Left lung (tissue), 10 donors: ENCODE data around the gene CHST14. TPM values are rescaled to one million over a fixed set of nuclear protein-coding genes. Genes with fewer than 3 reads are reported as not detected.

Experiments used
- ATAC-seq: fragments of 200-7000 bp; cut with Tn5 transposase; one replicate; pipeline ENCODE4 v1.9.1; 2020; ENCODE audit warnings: moderate library complexity
- DNase-seq, 4 donors: peaks; one replicate each; pipeline ENCODE4 v3.0.0-alpha.2; 2013 to 2020
- H3K27ac ChIP-seq, 2 donors: fragments of 200-600 bp; sonication (generic) in 1 of 2; one replicate each; pipeline versions ENCODE4 v1.5.0 to v1.8.0; 2020 to 2021
- H3K27me3 ChIP-seq, 2 donors: fragments of 200-600 bp; sonication (generic) in 1 of 2; one replicate each; pipeline versions ENCODE4 v1.5.0 to v1.8.0; 2020 to 2021
- H3K36me3 ChIP-seq, 2 donors: fragments of 200-600 bp; sonication (generic) in 1 of 2; one replicate each; pipeline versions ENCODE4 v1.5.0 to v1.8.0; 2020 to 2021
- H3K4me1 ChIP-seq, 2 donors: fragments of 200-600 bp; one replicate each; pipeline ENCODE4 v1.8.0; 2021
- H3K4me3 ChIP-seq, 2 donors: fragments of 200-600 bp; sonication (generic) in 1 of 2; one replicate each; pipeline versions ENCODE4 v1.5.0 to v1.8.0; 2020 to 2021; ENCODE audit warnings: mild to moderate bottlenecking in 1 of 2
- H3K9me3 ChIP-seq, 2 donors: fragments of 200-600 bp; sonication (generic) in 1 of 2; one replicate each; pipeline versions ENCODE4 v1.5.0 to v1.8.0; 2020 to 2021
- CTCF ChIP-seq, 2 donors: fragments of 200-600 bp; sonication (generic) in 1 of 2; IDR thresholded peaks; one replicate each; pipeline versions ENCODE4 v1.5.0 to v1.8.0; 2021; ENCODE audit warnings: antibody characterized with exemption in 2 of 2
- intact Hi-C, 2 donors: fragments of 100-400 bp; cut with DNase I; formaldehyde crosslinking; loops; one replicate each; pipeline versions ENCODE4 v1.11.2 to v1.14.2; 2022
- polyA plus RNA-seq, 6 donors: library from polyadenylated mRNA; unstranded; fragments of 120-200 nt; gene quantifications; one replicate each; pipeline ENCODE4 v1.2.1, GENCODE V29; 2013; ENCODE audit not compliant: insufficient read length in 6 of 6
- total RNA-seq, 2 donors: library from RNA; stranded (reverse); fragmentation: NEBNext Ultra II Directional; extraction: Animal tissue kit (Norgen Biotek cat#: 25700); gene quantifications; one replicate each; pipeline ENCODE4 v1.2.1, GENCODE V29; 2021
- donor health status: DM: no; HTN: yes; CAD: no.
- donor health status: DM: no; HTN: no; CAD: no.

Gene CHST14
- total and polyA plus RNA-seq, 8 donors, result 15.1 to 44.1 (median 37.4) TPM

GRCh38 chr15:40444736-40445135, 26.0 kb upstream of the CHST14 start:
- intact Hi-C loops, result no loop called here
- ATAC-seq (no peak), DNase-seq (no peak)
- TF ChIP-seq CTCF (IDR thresholded peaks at IDR 0.05), result no peak
- H3K36me3 ChIP-seq, result no peaks in the 10 kb centered on the region
- H3K4me1 ChIP-seq, result peaks cover 13 to 48% of the 10 kb centered on the region in 2 donors
- no peak overlapping the region for H3K4me3 ChIP-seq
- H3K9me3 ChIP-seq, result no peaks in the 10 kb centered on the region
- H3K27ac ChIP-seq, result no peak overlapping the region
- H3K27me3 ChIP-seq, result peaks cover 0 to 19% of the 10 kb centered on the region in 2 donors

- TF ChIP-seq CTCF (IDR thresholded peaks at IDR 0.05), result no peak
- H3K27ac ChIP-seq, result peak overlapping the region in 1 of 2 donors; percentile 22
- no peak for ATAC-seq
- no peaks in the 10 kb centered on the region for H3K36me3 ChIP-seq
- H3K4me1 ChIP-seq, result peaks cover 9 to 43% of the 10 kb centered on the region in 2 donors
- H3K4me3 ChIP-seq, result no peak overlapping the region
- DNase-seq, result peak in 1 of 4 donors; percentile 8
- H3K27me3 ChIP-seq, result peaks cover 0 to 12% of the 10 kb centered on the region in 2 donors
- H3K9me3 ChIP-seq, result no peaks in the 10 kb centered on the region
- intact Hi-C loops, result no loop called here
These were observed 25.3 kb upstream of the CHST14 start for GRCh38 chr15:40445421-40445922.

GRCh38 chr15:40446144-40446543, 24.6 kb upstream of the CHST14 start:
- Histone ChIP-seq H3K9me3 (no peaks in the 10 kb centered on the region), H3K27ac (peak overlapping the region in 1 of 2 donors; percentile 22), H3K4me1 (peaks cover 9 to 44% of the 10 kb centered on the region in 2 donors), H3K27me3 (peaks cover 0 to 10% of the 10 kb centered on the region in 2 donors), H3K36me3 (no peaks in the 10 kb centered on the region), H3K4me3 (no peak overlapping the region)
- intact Hi-C loops, result no loop called here
- TF ChIP-seq CTCF (IDR thresholded peaks at IDR 0.05), result no peak
- no peak for ATAC-seq
- peak in 1 of 4 donors; percentile 66 for DNase-seq

GRCh38 chr15:40448354-40448753, 22.4 kb upstream of the CHST14 start:
- ATAC-seq (no peak), DNase-seq (no peak)
- H3K27ac ChIP-seq, result no peak overlapping the region
- H3K9me3 ChIP-seq, result no peaks in the 10 kb centered on the region
- H3K36me3 ChIP-seq, result no peaks in the 10 kb centered on the region
- H3K4me3 ChIP-seq, result no peak overlapping the region
- intact Hi-C loops, result no loop called here
- H3K4me1 ChIP-seq, result peaks cover 5 to 47% of the 10 kb centered on the region in 2 donors
- TF ChIP-seq CTCF (IDR thresholded peaks at IDR 0.05), result no peak
- H3K27me3 ChIP-seq, result no peaks in the 10 kb centered on the region

GRCh38 chr15:40449275-40449674, 21.5 kb upstream of the CHST14 start:
- Histone ChIP-seq H3K27ac (no peak overlapping the region), H3K4me3 (no peak overlapping the region), H3K4me1 (peaks cover 0 to 47% of the 10 kb centered on the region in 2 donors), H3K9me3 (no peaks in the 10 kb centered on the region), H3K36me3 (no peaks in the 10 kb centered on the region), H3K27me3 (no peaks in the 10 kb centered on the region)
- intact Hi-C loops, result no loop called here
- TF ChIP-seq CTCF (IDR thresholded peaks at IDR 0.05), result no peak
- ATAC-seq (no peak), DNase-seq (no peak)
